Testis (tissue), 3 donors: Measurements from ENCODE around the gene DDX23. TPM values are rescaled to one million over a fixed set of nuclear protein-coding genes. Genes with fewer than 3 reads are reported as not detected.

Source experiments
- DNase-seq: peaks from one replicate; pipeline ENCODE4 v3.0.0-alpha.2; 2019
- H3K27ac ChIP-seq, 2 donors: fragments of 200-600 bp; sonication (generic); one replicate each; pipeline ENCODE4 v1.5.1; 2019
- H3K27me3 ChIP-seq: fragments of 200-600 bp; sonication (generic); one replicate; pipeline ENCODE4 v1.5.1; 2019
- H3K36me3 ChIP-seq: fragments of 200-600 bp; sonication (generic); one replicate; pipeline ENCODE4 v1.5.1; 2017; ENCODE audit warnings: low read depth; ENCODE audit errors: missing control alignments
- H3K4me1 ChIP-seq: fragments of 200-600 bp; sonication (generic); one replicate; pipeline ENCODE4 v1.5.1; 2019
- H3K4me3 ChIP-seq, 2 donors: fragments of 200-600 bp; sonication (generic); one replicate each; pipeline ENCODE4 v1.5.1; 2017 to 2019
- H3K9me3 ChIP-seq: fragments of 200-600 bp; sonication (generic); one replicate; pipeline ENCODE4 v1.5.1; 2017
- CTCF ChIP-seq, 3 experiments: fragments of 450-650 bp in 2 of 3; fragments of 200-600 bp in 1 of 3; sonication (generic) in 1 of 3; IDR thresholded peaks; one replicate each; pipeline ENCODE4 v1.5.1; 2016 to 2019; ENCODE audit warnings: antibody characterized with exemption in 3 of 3, mild to moderate bottlenecking in 2 of 3, moderate library complexity in 1 of 3
- POLR2A ChIP-seq: fragments of 450-650 bp; IDR thresholded peaks from one replicate; pipeline ENCODE4 v1.6.1; 2017; ENCODE audit warnings: antibody characterized with exemption, mild to moderate bottlenecking, moderate library complexity
- whole genome bisulfite sequencing, 2 donors: methylation state at CpG; one replicate each; pipeline ENCODE4 v1.1.5; 2018; 5-methylcytosine and 5-hydroxymethylcytosine counted together
- intact Hi-C: fragments of 100-400 bp; cut with DNase I; formaldehyde crosslinking; loops from one replicate; pipeline ENCODE4 v1.15.1; 2023; ENCODE audit warnings: low total_unique reads
- polyA plus RNA-seq: library from polyadenylated mRNA; stranded (reverse); fragments of 350-450 nt; fragmentation: Illumina TruSeq; extraction: RNeasy Lipid Tissue Mini Kit (QIAGEN cat#74804); gene quantifications from one replicate; pipeline ENCODE4 v1.2.3, GENCODE V29; 2014; ENCODE audit warnings: low read depth, low replicate concordance; ENCODE audit not compliant: insufficient read depth
- total RNA-seq, 2 donors: library from RNA; depleted of rRNA; stranded (reverse); fragments of >200 nt; gene quantifications; one replicate each; pipeline ENCODE4 v1.2.3, GENCODE V29; 2016

DDX23 gene
- total and polyA plus RNA-seq, 3 donors from 2014 or later: 69.4 to 96.1 (median 85.0) TPM

GRCh38 chr12:48800971-48801370 is 51.0 kb downstream of the DDX23 start:
- no peaks in the 10 kb centered on the region for H3K9me3 ChIP-seq
- H3K27me3 ChIP-seq: no peaks in the 10 kb centered on the region
- intact Hi-C loops: no loop called here
- DNase-seq: no peak
- WGBS, 2 donors: 79 to 93% methylated on average over 6 to 14 of the region's 14 CpGs
- no peak overlapping the region for H3K4me3 ChIP-seq
- TF ChIP-seq CTCF (IDR thresholded peaks at IDR 0.05) (no peak), POLR2A (no peak)
- H3K36me3 ChIP-seq: no peaks in the 10 kb centered on the region
- no peak overlapping the region for H3K27ac ChIP-seq
- H3K4me1 ChIP-seq: no peaks in the 10 kb centered on the region

- no peaks in the 10 kb centered on the region for H3K36me3 ChIP-seq
- H3K4me1 ChIP-seq: no peaks in the 10 kb centered on the region
- H3K4me3 ChIP-seq: no peak overlapping the region
- WGBS, 2 donors: 89 to 91% methylated on average over 3 to 14 of the region's 14 CpGs
- intact Hi-C loops: no loop called here
- TF ChIP-seq CTCF (IDR thresholded peaks at IDR 0.05): no peak
- TF ChIP-seq POLR2A: no peak
- H3K9me3 ChIP-seq: no peaks in the 10 kb centered on the region
- no peaks in the 10 kb centered on the region for H3K27me3 ChIP-seq
- no peak overlapping the region for H3K27ac ChIP-seq
- DNase-seq: no peak
Measured at GRCh38 chr12:48800457-48800856, 51.5 kb downstream of the DDX23 start.

- no peaks in the 10 kb centered on the region for H3K9me3 ChIP-seq
- TF ChIP-seq CTCF (IDR thresholded peaks at IDR 0.05): no peak
- no peak for TF ChIP-seq POLR2A
- 81 to 94% methylated on average over 3 of the region's 3 CpGs for WGBS, 2 donors
- intact Hi-C loops: loop anchor here (5.0 kb wide), 1 partner anchor 45 kb away; no protein-coding TSS in a partner anchor
- no peaks in the 10 kb centered on the region for H3K4me1 ChIP-seq
- H3K36me3 ChIP-seq: no peaks in the 10 kb centered on the region
- no peak overlapping the region for H3K4me3 ChIP-seq
- no peak for DNase-seq
- no peak overlapping the region for H3K27ac ChIP-seq
- H3K27me3 ChIP-seq: no peaks in the 10 kb centered on the region
Measured at GRCh38 chr12:48796976-48797375, 55.0 kb downstream of the DDX23 start.

- Histone ChIP-seq H3K4me1 (no peaks in the 10 kb centered on the region), H3K9me3 (no peaks in the 10 kb centered on the region), H3K27me3 (no peaks in the 10 kb centered on the region), H3K36me3 (no peaks in the 10 kb centered on the region), H3K4me3 (no peak overlapping the region), H3K27ac (no peak overlapping the region)
- DNase-seq: peak; percentile 85
- WGBS, 2 donors: 37 to 38% methylated on average over 11 to 12 of the region's 12 CpGs
- TF ChIP-seq POLR2A (no peak), CTCF (IDR thresholded peaks at IDR 0.05) (peak; percentile 97 to 98 (median 97))
- intact Hi-C loops: loop anchor here (5.0 kb wide), 1 partner anchor 44 kb away; no protein-coding TSS in a partner anchor
Measured at GRCh38 chr12:48795550-48796455, 56.2 kb downstream of the DDX23 start.
